CD14-positive monocyte (primary cell): ENCODE results near the gene ZNF48. TPM values are rescaled to one million over a fixed set of nuclear protein-coding genes. Genes with fewer than 3 reads are reported as not detected.

Source experiments
- DNase-seq, 3 donors: peaks; one replicate each; pipeline ENCODE4 v3.0.0-alpha.2; 2011 to 2022
- H2AFZ ChIP-seq: 2 replicates; pipeline ENCODE4 v1.6.0; 2012; ENCODE audit warnings: mild to moderate bottlenecking, low read depth, low read length, inconsistent platforms; ENCODE audit not compliant: insufficient read depth, poor library complexity, severe bottlenecking
- H3K27ac ChIP-seq, 2 donors: 1 replicate in 1 of 2; 2 replicates in 1 of 2; pipeline ENCODE4 v1.5.1; 2012 to 2013; ENCODE audit warnings: low read length in 2 of 2, control low read depth in 1 of 2, inconsistent platforms in 1 of 2, low read depth in 1 of 2, mild to moderate bottlenecking in 1 of 2
- H3K27me3 ChIP-seq, 2 donors: one replicate each; pipeline versions ENCODE4 v1.6.0 to v1.6.1; 2011 to 2013; ENCODE audit warnings: low read length in 2 of 2; ENCODE audit not compliant: control insufficient read depth in 2 of 2, insufficient read depth in 2 of 2
- H3K36me3 ChIP-seq, 2 donors: replicated peaks in 1 of 2; 1 replicate in 1 of 2; 2 replicates in 1 of 2; pipeline versions ENCODE4 v1.5.1 to v1.6.1; 2012 to 2013; ENCODE audit warnings: low read length in 2 of 2, control low read depth in 1 of 2, inconsistent platforms in 1 of 2, mild to moderate bottlenecking in 1 of 2; ENCODE audit not compliant: insufficient read depth in 2 of 2, control insufficient read depth in 1 of 2
- H3K4me1 ChIP-seq, 2 donors: 1 replicate in 1 of 2; 2 replicates in 1 of 2; pipeline versions ENCODE4 v1.5.1 to v1.6.1; 2012 to 2013; ENCODE audit warnings: low read length in 2 of 2, control low read depth in 1 of 2, inconsistent platforms in 1 of 2, mild to moderate bottlenecking in 1 of 2, moderate library complexity in 1 of 2; ENCODE audit not compliant: insufficient read depth in 2 of 2, control insufficient read depth in 1 of 2
- H3K4me2 ChIP-seq: replicated peaks from 2 replicates; pipeline ENCODE3; 2012; ENCODE audit warnings: low read length, moderate library complexity, mild to moderate bottlenecking; ENCODE audit not compliant: poor library complexity, severe bottlenecking; ENCODE audit errors: extremely low read depth
- H3K4me3 ChIP-seq, 3 experiments: fragments of 200-600 bp in 1 of 3; sonication (generic) in 1 of 3; replicated peaks in 1 of 3; 1 replicate in 2 of 3; 2 replicates in 1 of 3; pipeline ENCODE4 v1.5.1; 2011 to 2013; ENCODE audit warnings: low read length in 3 of 3, mild to moderate bottlenecking in 3 of 3, control low read depth in 2 of 3, low read depth in 2 of 3, inconsistent platforms in 1 of 3, moderate library complexity in 1 of 3
- H3K79me2 ChIP-seq: 2 replicates; pipeline ENCODE4 v1.6.0; 2012; ENCODE audit warnings: mild to moderate bottlenecking, control low read depth, inconsistent platforms, low read length, moderate library complexity; ENCODE audit not compliant: insufficient read depth
- H3K9ac ChIP-seq: 2 replicates; pipeline ENCODE4 v1.6.0; 2017; ENCODE audit warnings: low read length, mild to moderate bottlenecking; ENCODE audit not compliant: insufficient read depth, poor library complexity, severe bottlenecking
- H3K9me3 ChIP-seq, 2 donors: replicated peaks in 1 of 2; 1 replicate in 1 of 2; 2 replicates in 1 of 2; pipeline versions ENCODE4 v1.5.1 to v1.6.1; 2012 to 2013; ENCODE audit warnings: low read length in 2 of 2, control low read depth in 1 of 2; ENCODE audit not compliant: control insufficient read depth in 1 of 2, insufficient read depth in 1 of 2
- H4K20me1 ChIP-seq: 2 replicates; pipeline ENCODE4 v1.6.0; 2012; ENCODE audit warnings: mild to moderate bottlenecking, low read length, control low read depth, moderate library complexity; ENCODE audit not compliant: insufficient read depth
- H3K27ac Mint-ChIP-seq, 7 donors: one replicate each; pipeline ENCODE4 v1.8.0; 2020; ENCODE audit warnings: mild to moderate bottlenecking in 7 of 7, mixed read lengths in 7 of 7, moderate library complexity in 6 of 7, inconsistent platforms in 2 of 7
- H3K27me3 Mint-ChIP-seq, 3 donors: one replicate each; pipeline ENCODE4 v1.8.0; 2021 to 2022; ENCODE audit warnings: low read depth in 3 of 3, mild to moderate bottlenecking in 3 of 3, mixed read lengths in 3 of 3, moderate library complexity in 3 of 3, inconsistent platforms in 1 of 3
- H3K36me3 Mint-ChIP-seq, 2 donors: one replicate each; pipeline ENCODE4 v1.8.0; 2020; ENCODE audit warnings: mixed read lengths in 2 of 2, inconsistent platforms in 1 of 2, mild to moderate bottlenecking in 1 of 2
- H3K4me1 Mint-ChIP-seq: one replicate; pipeline ENCODE4 v1.8.0; 2020; ENCODE audit warnings: mild to moderate bottlenecking, mixed read lengths
- H3K4me3 Mint-ChIP-seq, 2 donors: one replicate each; pipeline ENCODE4 v1.8.0; 2020; ENCODE audit warnings: mild to moderate bottlenecking in 2 of 2, mixed read lengths in 2 of 2, moderate library complexity in 1 of 2
- H3K9me3 Mint-ChIP-seq, 7 donors: one replicate each; pipeline ENCODE4 v1.8.0; 2020 to 2022; ENCODE audit warnings: mixed read lengths in 7 of 7, mild to moderate bottlenecking in 6 of 7, moderate library complexity in 6 of 7, inconsistent platforms in 2 of 7
- WGBS: methylation state at CpG from one replicate; pipeline ENCODE4 v1.1.5; 2013; ENCODE audit warnings: missing lambda C conversion rate; ENCODE audit not compliant: insufficient coverage; 5-methylcytosine and 5-hydroxymethylcytosine counted together
- intact Hi-C, 2 donors: fragments of 100-400 bp; cut with micrococcal nuclease; formaldehyde crosslinking; loops; one replicate each; pipeline versions ENCODE4 v1.15.0 to v1.15.1; 2023
- polyA plus RNA-seq, 3 donors: library from polyadenylated mRNA; depleted of rRNA in 1 of 3; unstranded in 2 of 3; stranded (reverse) in 1 of 3; fragments of 300-500 nt in 2 of 3; fragments of >200 nt in 1 of 3; fragmentation: Illumina TruSeq in 2 of 3; gene quantifications; 1 replicate in 2 of 3; 2 replicates in 1 of 3; pipeline ENCODE4 v1.2.3, GENCODE V29; 2012 to 2021
- small RNA-seq: library from RNA; depleted of rRNA; stranded (forward); fragments of <200 nt; gene quantifications from one replicate; pipeline ENCODE3, GENCODE V24; 2012; ENCODE audit warnings: low read depth; ENCODE audit not compliant: insufficient read length
- TF ChIP-seq, protein P1 (sequence below): fragments of 200-600 bp; IDR thresholded peaks from one replicate; pipeline ENCODE4 v1.8.0; 2022; ENCODE audit warnings: antibody characterized with exemption, mild to moderate bottlenecking

The ZNF48 gene
- polyA plus RNA-seq, 3 donors: 0.67 to 1.4 (median 0.93) TPM

DNA sequence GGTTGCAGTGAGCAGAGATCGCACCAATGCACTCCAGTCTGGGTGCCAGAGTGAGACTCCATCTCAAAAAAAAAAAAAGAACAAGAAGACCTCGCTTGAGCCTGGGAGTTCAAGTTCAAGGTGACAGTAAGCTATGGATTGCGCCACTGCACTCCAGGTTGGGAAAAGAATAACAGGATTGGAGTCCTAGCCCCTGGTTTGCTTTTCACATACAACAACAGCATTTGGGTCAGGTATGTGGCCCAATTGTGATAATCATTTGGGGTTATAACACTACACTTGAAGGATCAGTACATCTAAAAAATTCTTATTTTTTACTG is 53.9 kb downstream of the ZNF48 start:
- Mint-ChIP-seq H3K36me3 (peaks cover 2 to 4% of the 10 kb centered on the region in 2 donors), H3K27ac (peak overlapping the region in 1 of 7 donors; percentile 31), H3K9me3 (peaks cover 0 to 3% (median 0%) of the 10 kb centered on the region in 7 donors), H3K4me1 (peaks cover 31% of the 10 kb centered on the region), H3K4me3 (no peak overlapping the region), H3K27me3 (peaks cover 0 to 1% (median 0%) of the 10 kb centered on the region in 3 donors)
- Histone ChIP-seq H2AFZ (no peak overlapping the region), H3K9ac (no peak overlapping the region), H3K79me2 (peaks cover 20% of the 10 kb centered on the region), H3K9me3 (no peaks in the 10 kb centered on the region), H3K27me3 (no peaks in the 10 kb centered on the region), H3K36me3 (no peaks in the 10 kb centered on the region), H3K4me3 (no peak overlapping the region), H3K27ac (no peak overlapping the region), H3K4me2 (no peak overlapping the region), H3K4me1 (peaks cover 30 to 32% of the 10 kb centered on the region in 2 donors), H4K20me1 (peaks cover 12% of the 10 kb centered on the region)
- 100% methylated on average over 1 of the region's 3 CpGs for WGBS
- TF ChIP-seq, protein P1, sequence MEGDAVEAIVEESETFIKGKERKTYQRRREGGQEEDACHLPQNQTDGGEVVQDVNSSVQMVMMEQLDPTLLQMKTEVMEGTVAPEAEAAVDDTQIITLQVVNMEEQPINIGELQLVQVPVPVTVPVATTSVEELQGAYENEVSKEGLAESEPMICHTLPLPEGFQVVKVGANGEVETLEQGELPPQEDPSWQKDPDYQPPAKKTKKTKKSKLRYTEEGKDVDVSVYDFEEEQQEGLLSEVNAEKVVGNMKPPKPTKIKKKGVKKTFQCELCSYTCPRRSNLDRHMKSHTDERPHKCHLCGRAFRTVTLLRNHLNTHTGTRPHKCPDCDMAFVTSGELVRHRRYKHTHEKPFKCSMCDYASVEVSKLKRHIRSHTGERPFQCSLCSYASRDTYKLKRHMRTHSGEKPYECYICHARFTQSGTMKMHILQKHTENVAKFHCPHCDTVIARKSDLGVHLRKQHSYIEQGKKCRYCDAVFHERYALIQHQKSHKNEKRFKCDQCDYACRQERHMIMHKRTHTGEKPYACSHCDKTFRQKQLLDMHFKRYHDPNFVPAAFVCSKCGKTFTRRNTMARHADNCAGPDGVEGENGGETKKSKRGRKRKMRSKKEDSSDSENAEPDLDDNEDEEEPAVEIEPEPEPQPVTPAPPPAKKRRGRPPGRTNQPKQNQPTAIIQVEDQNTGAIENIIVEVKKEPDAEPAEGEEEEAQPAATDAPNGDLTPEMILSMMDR: no peak
- intact Hi-C loops: loop anchor here (1.0 to 10.0 kb wide), 3 partner anchors 24 to 166 kb away; partner anchors contain the start of gene ZNF689 (in 1 of the 2)
- no peak for DNase-seq

Small RNA genes within 50 kb of the gene (small RNA-seq; reads per million reads assigned to genes)
- 0.94 reads per million for gene RF00406

Other genes starting within 250 kb of the ZNF48 start
- gene CORO1A, start 211.8 kb upstream of the ZNF48 start, polyA plus RNA-seq: 1,000 to 10,000 TPM; 1,314 to 1,363 (median 1,346) TPM
- 100 to 1,000 TPM; 105 to 170 (median 160) TPM for gene BOLA2B, start 201.8 kb upstream of the ZNF48 start, polyA plus RNA-seq
- gene SLX1A, start 201.5 kb upstream of the ZNF48 start, polyA plus RNA-seq: 100 to 1,000 TPM in 2 of 3 donors, 10 to 100 TPM in 1; 43.1 to 163 (median 162) TPM
- 10 to 100 TPM; 20.9 to 29.9 (median 28.3) TPM for gene SULT1A3, start 196.2 kb upstream of the ZNF48 start, polyA plus RNA-seq
- 10 to 100 TPM in 1 of 3 donors, not detected in 2; 15.4 TPM for gene NPIPB13, start 146.9 kb upstream of the ZNF48 start, polyA plus RNA-seq
- gene CD2BP2, start 40.1 kb upstream of the ZNF48 start, polyA plus RNA-seq: 10 to 100 TPM; 23.9 to 31.8 (median 31.0) TPM
- gene TBC1D10B, start 24.9 kb upstream of the ZNF48 start, polyA plus RNA-seq: 10 to 100 TPM; 12.2 to 36.0 (median 13.8) TPM
- 1 to 10 TPM in 2 of 3 donors, not detected in 1; 1.6 to 1.9 TPM for gene MYL11, start 20.6 kb upstream of the ZNF48 start, polyA plus RNA-seq
- gene SEPTIN1, start 12.9 kb upstream of the ZNF48 start, polyA plus RNA-seq: under 1 TPM; 0.31 to 0.60 (median 0.49) TPM
- under 1 TPM; 0.39 to 0.68 (median 0.51) TPM for gene ZNF771, start 12.2 kb downstream of the ZNF48 start, polyA plus RNA-seq
- 10 to 100 TPM; 10.5 to 45.5 (median 32.2) TPM for gene DCTPP1, start 34.6 kb downstream of the ZNF48 start, polyA plus RNA-seq
- gene SEPHS2, start 50.5 kb downstream of the ZNF48 start, polyA plus RNA-seq: 10 to 100 TPM; 12.8 to 56.4 (median 54.2) TPM
- gene ITGAL, start 77.3 kb downstream of the ZNF48 start, polyA plus RNA-seq: 100 to 1,000 TPM in 2 of 3 donors, 10 to 100 TPM in 1; 56.8 to 474 (median 109) TPM
- 10 to 100 TPM in 1 of 3 donors, 1 to 10 TPM in 2; 2.8 to 13.4 (median 3.0) TPM for gene ZNF768, start 131.1 kb downstream of the ZNF48 start, polyA plus RNA-seq
- gene ZNF747, start 139.4 kb downstream of the ZNF48 start, polyA plus RNA-seq: 1 to 10 TPM; 4.1 to 6.6 (median 4.4) TPM
- gene ZNF764, start 163.0 kb downstream of the ZNF48 start, polyA plus RNA-seq: 1 to 10 TPM in 2 of 3 donors, under 1 TPM in 1; 0.94 to 4.6 (median 1.0) TPM
- gene ZNF688, start 176.3 kb downstream of the ZNF48 start, polyA plus RNA-seq: 10 to 100 TPM; 10.3 to 24.1 (median 18.9) TPM
- 1 to 10 TPM in 2 of 3 donors, under 1 TPM in 1; 0.67 to 9.0 (median 1.1) TPM for gene ZNF785, start 190.3 kb downstream of the ZNF48 start, polyA plus RNA-seq
- 10 to 100 TPM in 1 of 3 donors, 1 to 10 TPM in 2; 4.1 to 11.2 (median 8.0) TPM for gene ZNF689, start 215.0 kb downstream of the ZNF48 start, polyA plus RNA-seq